Activated gamma-delta T cell (primary cell): ENCODE results near the gene MDFIC2.
"Not testable (repeated sequence)": the region's sequence is repeated elsewhere in the genome, so short reads cannot be mapped to it uniquely, and the experiment has no call there.

Experiments used
- DNase-seq: peaks from one replicate; lab custom pipeline; 2025; lab: John Stamatoyannopoulos, UW

The MDFIC2 gene

DNA sequence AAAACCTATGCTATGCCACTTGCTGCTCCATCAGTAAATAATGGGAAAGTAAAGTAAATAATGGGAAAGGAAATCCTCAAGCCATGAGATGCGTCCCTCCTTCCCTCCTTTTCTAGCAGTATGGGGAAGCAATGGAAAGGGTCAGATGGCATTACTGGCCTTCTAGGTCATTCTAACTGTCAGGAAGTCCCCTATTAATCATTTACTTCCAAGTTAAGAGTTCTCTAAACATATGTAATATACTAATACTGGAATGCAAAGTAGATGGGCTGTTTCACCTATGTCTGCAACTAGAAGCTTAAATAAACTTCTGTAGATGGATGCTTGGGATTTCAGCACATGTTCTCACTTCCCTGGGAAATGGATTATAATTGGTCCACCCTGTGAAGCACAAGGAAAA is 55.9 kb downstream of the MDFIC2 start:
- no peak for DNase-seq

GRCh38 chr3:70250492-70250891 is 61.9 kb downstream of the MDFIC2 start:
- DNase-seq = no peak

- no peak for DNase-seq
Measured at GRCh38 chr3:70249509-70250160, 62.8 kb downstream of the MDFIC2 start.

GRCh38 chr3:70248856-70249255 is 63.6 kb downstream of the MDFIC2 start:
- no peak for DNase-seq

GRCh38 chr3:70247955-70248354 is 64.5 kb downstream of the MDFIC2 start:
- no peak for DNase-seq

GRCh38 chr3:70245746-70246525 is 66.5 kb downstream of the MDFIC2 start:
- no peak for DNase-seq

DNA sequence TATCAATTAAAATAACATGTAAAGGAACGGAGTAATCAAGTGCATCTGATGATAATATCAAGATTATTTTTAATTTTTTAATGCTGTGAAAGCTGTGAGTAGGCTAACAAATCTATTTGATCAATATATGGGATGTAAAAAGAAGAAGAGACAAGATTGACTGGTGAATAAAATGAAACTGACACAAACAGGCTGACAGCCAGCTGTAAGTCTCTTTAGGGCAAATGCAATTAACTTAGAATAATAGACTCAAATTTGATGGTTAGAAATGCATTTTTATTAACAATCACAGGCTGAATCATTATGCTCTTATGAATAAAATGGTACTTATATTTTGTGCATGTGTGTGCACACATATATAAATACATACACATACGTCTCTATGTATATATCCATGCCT is 68.0 kb downstream of the MDFIC2 start:
- DNase-seq = no peak

- no peak for DNase-seq
Measured at GRCh38 chr3:70242297-70242882, 70.0 kb downstream of the MDFIC2 start.

GRCh38 chr3:70233812-70234211 is 78.6 kb downstream of the MDFIC2 start:
- DNase-seq = no peak

GRCh38 chr3:70233112-70233511 is 79.3 kb downstream of the MDFIC2 start:
- DNase-seq = no peak

- no peak for DNase-seq
Measured at GRCh38 chr3:70231266-70231701, 81.2 kb downstream of the MDFIC2 start.

DNA sequence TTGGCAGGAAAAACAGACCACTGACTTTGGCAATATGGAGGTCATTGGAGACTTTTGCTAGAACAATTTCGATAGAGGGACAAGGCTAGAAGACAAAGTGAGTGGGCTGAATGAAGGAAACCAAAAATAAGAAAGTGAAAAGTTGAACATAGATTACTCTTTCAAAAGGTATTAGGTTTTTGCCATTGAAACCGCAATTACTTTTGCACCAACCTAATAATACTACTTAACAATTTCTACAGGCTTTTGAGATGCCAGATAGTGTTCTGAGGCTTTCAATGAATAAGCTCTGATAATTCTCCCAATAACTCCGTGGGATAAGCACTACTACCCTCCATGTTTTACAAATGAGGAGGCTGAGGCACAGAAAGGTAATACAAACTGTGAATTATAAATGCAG is 85.0 kb downstream of the MDFIC2 start:
- no peak for DNase-seq

- no peak for DNase-seq
Measured at GRCh38 chr3:70225146-70225545, 87.3 kb downstream of the MDFIC2 start.

DNA sequence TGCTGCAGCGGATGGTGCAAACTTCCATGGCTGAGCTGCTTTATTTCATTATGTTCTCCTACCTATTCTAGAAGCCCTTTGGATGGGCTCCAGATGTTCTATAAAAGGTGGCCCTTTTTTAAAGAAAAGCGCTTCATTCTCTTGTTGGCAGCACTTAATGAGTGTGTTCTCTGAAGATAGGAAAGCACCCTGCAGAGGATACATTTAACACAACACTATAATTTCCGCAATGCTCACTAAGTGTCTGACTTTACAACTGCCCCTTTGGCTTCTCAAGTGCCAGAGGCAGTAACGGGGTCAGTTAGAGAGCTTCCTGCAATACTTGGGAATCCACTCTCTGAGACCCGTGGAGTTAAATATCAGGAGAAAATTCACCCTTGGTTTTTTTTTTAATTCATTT is 88.1 kb downstream of the MDFIC2 start:
- no peak for DNase-seq

DNA sequence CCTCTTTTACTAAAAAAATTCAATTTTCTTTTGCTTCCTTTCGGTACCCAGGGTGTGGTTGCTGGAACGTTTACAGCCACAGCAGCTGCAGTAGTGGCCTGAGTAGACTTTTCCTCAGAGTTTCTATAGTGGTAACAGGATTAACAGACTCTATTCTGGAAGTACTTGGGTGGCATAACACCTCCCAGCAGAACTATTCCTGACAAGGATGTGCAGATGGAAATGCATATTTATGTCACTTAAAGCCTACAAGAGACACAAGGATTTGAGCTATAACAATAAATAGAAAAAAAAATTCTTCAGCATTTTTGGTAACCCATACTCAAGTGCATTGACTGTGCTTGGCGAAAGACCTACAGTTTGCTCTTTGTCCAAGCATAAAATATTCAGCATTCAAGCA is 94.0 kb downstream of the MDFIC2 start:
- DNase-seq = no peak

DNA sequence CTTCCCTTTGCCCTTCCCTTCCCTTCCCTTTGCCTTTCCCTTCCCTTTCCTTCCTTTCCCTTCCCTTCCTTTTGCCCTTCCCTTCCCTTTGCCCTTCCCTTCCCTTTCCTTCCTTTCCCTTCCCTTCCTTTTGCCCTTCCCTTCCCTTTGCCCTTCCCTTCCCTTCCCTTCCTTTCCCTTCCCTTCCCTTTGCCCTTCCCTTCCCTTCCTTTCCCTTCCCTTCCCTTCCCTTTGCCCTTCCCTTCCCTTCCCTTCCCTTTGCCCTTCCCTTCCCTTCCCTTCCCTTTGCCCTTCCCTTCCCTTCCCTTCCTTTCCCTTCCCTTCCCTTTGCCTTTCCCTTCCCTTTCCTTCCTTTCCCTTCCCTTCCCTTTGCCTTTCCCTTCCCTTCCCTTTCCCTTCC is 101.2 kb downstream of the MDFIC2 start:
- not testable (repeated sequence) for DNase-seq

DNA sequence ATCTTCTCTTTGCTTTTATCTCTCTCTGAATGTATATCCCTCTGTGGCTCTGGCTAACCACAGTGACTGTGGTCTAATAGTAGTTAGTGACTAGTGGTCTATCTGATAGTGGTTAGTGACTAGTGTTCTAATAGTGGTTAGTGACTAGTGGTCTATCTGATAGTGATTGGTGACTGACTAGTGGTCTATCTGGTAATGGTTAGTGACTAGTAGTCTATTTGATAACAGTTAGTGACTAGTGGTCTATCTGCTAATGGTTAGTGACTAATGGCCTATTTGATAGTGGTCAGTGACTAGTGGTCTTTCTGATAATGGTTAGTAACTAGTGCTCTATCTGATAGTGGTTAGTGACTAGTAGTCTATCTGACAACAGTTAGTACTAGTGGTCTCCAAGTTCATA is 110.5 kb downstream of the MDFIC2 start:
- no peak for DNase-seq

GRCh38 chr3:70189884-70190473 is 122.5 kb downstream of the MDFIC2 start:
- no peak for DNase-seq

- DNase-seq = no peak
Measured at GRCh38 chr3:70186221-70186620, 126.2 kb downstream of the MDFIC2 start.

- DNase-seq = no peak
Measured at GRCh38 chr3:70185661-70186060, 126.8 kb downstream of the MDFIC2 start.

GRCh38 chr3:70183781-70184504 is 128.5 kb downstream of the MDFIC2 start:
- no peak for DNase-seq

- DNase-seq = no peak
Measured at GRCh38 chr3:70182166-70182565, 130.3 kb downstream of the MDFIC2 start.
